Adrenal gland (tissue), 12 donors: ENCODE results near the gene AKAP1. TPM values are rescaled to one million over a fixed set of nuclear protein-coding genes. Genes with fewer than 3 reads are reported as not detected.

ENCODE experiments used
- DNase-seq, 7 donors: peaks; one replicate each; pipeline ENCODE4 v3.0.0-alpha.2; 2019 to 2020
- H3K27ac ChIP-seq, 5 donors: fragments of 200-600 bp; sonication (generic) in 4 of 5; 1 replicate in 3 of 5; 2 replicates in 2 of 5; pipeline versions ENCODE4 v1.5.1 to v1.8.0; 2016 to 2020; ENCODE audit warnings: mild to moderate bottlenecking in 1 of 5
- H3K27me3 ChIP-seq: fragments of 200-600 bp; 2 replicates; pipeline ENCODE4 v1.8.0; 2021
- H3K36me3 ChIP-seq, 2 donors: fragments of 200-600 bp; replicated peaks in 1 of 2; 1 replicate in 1 of 2; 2 replicates in 1 of 2; pipeline versions ENCODE4 v1.5.1 to v1.8.0; 2018 to 2022
- H3K4me1 ChIP-seq, 2 donors: fragments of 200-600 bp; replicated peaks in 1 of 2; 1 replicate in 1 of 2; 2 replicates in 1 of 2; pipeline versions ENCODE4 v1.5.1 to v1.8.0; 2018 to 2021
- H3K4me3 ChIP-seq, 4 donors: fragments of 200-600 bp; sonication (generic) in 3 of 4; one replicate each; pipeline ENCODE4 v1.5.1; 2016 to 2018
- H3K9me3 ChIP-seq, 3 donors: fragments of 200-600 bp; sonication (generic) in 1 of 3; replicated peaks in 1 of 3; 1 replicate in 2 of 3; 2 replicates in 1 of 3; pipeline versions ENCODE4 v1.5.1 to v1.8.0; 2016 to 2021
- POLR2A ChIP-seq, 2 donors: fragments of 450-650 bp; IDR thresholded peaks; one replicate each; pipeline ENCODE4 v1.6.1; 2017; ENCODE audit warnings: antibody characterized with exemption in 2 of 2, mild to moderate bottlenecking in 2 of 2, moderate library complexity in 1 of 2
- WGBS, 4 donors: extraction: QIAGEN DNeasy Blood & Tissue Kit in 2 of 4; methylation state at CpG; one replicate each; pipeline versions ENCODE4 v1.1.5 to v1.1.7; 2013 to 2017; 5-methylcytosine and 5-hydroxymethylcytosine counted together
- intact Hi-C, 2 donors: fragments of 100-400 bp; cut with DNase I; formaldehyde crosslinking; loops; one replicate each; pipeline versions ENCODE4 v1.14.1 to v1.15.0; 2022 to 2023
- polyA plus RNA-seq, 3 donors: library from polyadenylated mRNA; stranded (reverse); fragments of 200-250 nt in 2 of 3; fragments of 350-450 nt in 1 of 3; fragmentation: Illumina TruSeq in 1 of 3; extraction: RNeasy Lipid Tissue Mini Kit (QIAGEN cat#74804) in 1 of 3; gene quantifications; one replicate each; pipeline ENCODE4 v1.2.3, GENCODE V29; 2013 to 2014
- total RNA-seq, 9 donors: library from RNA; depleted of rRNA in 4 of 9; stranded (reverse); fragments of >200 nt in 4 of 9; fragments of 120-200 nt in 1 of 9; fragmentation: NEBNext Ultra II Directional in 1 of 9; extraction: Animal tissue kit (Norgen Biotek cat#: 25700) in 1 of 9; gene quantifications; one replicate each; pipeline versions ENCODE4 v1.1.0 to v1.2.4, GENCODE V29; 2013 to 2023
- TF ChIP-seq, protein P1 (sequence below), 6 experiments: fragments of 450-650 bp in 4 of 6; fragments of 200-600 bp in 2 of 6; sonication (generic) in 1 of 6; IDR thresholded peaks; 1 replicate in 5 of 6; 2 replicates in 1 of 6; pipeline versions ENCODE4 v1.5.1 to v1.8.0; 2016 to 2021; ENCODE audit warnings: antibody characterized with exemption in 6 of 6, mild to moderate bottlenecking in 2 of 6, moderate library complexity in 1 of 6
- donor health status: healthy with polysubstance abuse.
- donor health status: Bipolar disorder and iron deficiency.
- donor health status: DM: yes; HTN: yes; CAD: no.
- donor health status: DM: no; HTN: no; CAD: no.
- donor health status: DM: no; HTN: no; CAD: no.
- donor health status: DM: yes; HTN: yes; CAD: no.

Gene AKAP1
- total and polyA plus RNA-seq, 12 donors = 14.0 to 259 (median 29.4) TPM

DNA sequence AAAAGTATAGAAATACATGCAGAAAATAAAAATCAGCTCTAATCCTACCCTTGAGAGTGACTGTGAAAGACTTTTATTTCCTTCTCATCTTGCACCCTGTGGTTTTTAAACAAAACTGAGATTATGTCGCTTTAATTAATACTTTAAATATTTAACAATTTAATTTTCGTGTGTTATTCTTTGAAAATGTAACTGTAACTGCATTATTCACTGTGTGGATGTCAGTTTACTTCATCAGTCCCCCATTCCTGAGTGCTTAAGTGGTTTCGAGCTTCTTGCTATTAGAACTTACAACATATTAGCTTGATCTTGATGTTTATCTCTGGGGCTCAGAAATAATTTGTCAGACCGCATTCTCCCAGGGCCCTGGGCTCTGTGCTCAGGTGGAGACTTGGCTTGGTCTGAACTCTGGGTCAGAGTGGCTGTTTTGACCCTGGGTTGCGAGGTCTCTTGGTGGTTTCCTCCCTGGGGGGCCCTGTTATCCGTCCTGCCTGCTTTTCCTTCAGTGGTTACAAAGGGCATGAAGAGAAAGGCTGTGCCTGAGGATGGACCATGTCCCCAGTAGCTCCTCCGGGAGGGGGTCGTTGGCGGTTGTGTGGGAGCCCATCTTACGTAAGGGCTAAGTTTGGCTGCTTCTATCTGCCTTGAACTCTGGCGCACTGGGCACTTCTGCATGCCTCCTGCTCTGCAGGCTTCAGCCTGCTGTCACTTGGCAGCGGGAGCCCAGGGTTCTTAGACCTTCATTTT is 25.7 kb downstream of the AKAP1 start:
- no peaks in the 10 kb centered on the region for H3K27me3 ChIP-seq
- WGBS, 4 donors = 76 to 84% (median 81%) methylated on average over 9 to 12 of the region's 12 CpGs
- no peak for DNase-seq
- H3K9me3 ChIP-seq = no peaks in the 10 kb centered on the region
- TF ChIP-seq POLR2A (IDR thresholded peaks at IDR 0.05) = no peak
- TF ChIP-seq, protein P1, sequence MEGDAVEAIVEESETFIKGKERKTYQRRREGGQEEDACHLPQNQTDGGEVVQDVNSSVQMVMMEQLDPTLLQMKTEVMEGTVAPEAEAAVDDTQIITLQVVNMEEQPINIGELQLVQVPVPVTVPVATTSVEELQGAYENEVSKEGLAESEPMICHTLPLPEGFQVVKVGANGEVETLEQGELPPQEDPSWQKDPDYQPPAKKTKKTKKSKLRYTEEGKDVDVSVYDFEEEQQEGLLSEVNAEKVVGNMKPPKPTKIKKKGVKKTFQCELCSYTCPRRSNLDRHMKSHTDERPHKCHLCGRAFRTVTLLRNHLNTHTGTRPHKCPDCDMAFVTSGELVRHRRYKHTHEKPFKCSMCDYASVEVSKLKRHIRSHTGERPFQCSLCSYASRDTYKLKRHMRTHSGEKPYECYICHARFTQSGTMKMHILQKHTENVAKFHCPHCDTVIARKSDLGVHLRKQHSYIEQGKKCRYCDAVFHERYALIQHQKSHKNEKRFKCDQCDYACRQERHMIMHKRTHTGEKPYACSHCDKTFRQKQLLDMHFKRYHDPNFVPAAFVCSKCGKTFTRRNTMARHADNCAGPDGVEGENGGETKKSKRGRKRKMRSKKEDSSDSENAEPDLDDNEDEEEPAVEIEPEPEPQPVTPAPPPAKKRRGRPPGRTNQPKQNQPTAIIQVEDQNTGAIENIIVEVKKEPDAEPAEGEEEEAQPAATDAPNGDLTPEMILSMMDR (IDR thresholded peaks at IDR 0.05) = no peak
- no peak overlapping the region for H3K4me3 ChIP-seq
- H3K36me3 ChIP-seq = peaks cover 0 to 31% of the 10 kb centered on the region in 2 donors
- intact Hi-C loops = no loop called here
- no peak overlapping the region for H3K27ac ChIP-seq
- peaks cover 0 to 9% of the 10 kb centered on the region in 2 donors for H3K4me1 ChIP-seq

DNA sequence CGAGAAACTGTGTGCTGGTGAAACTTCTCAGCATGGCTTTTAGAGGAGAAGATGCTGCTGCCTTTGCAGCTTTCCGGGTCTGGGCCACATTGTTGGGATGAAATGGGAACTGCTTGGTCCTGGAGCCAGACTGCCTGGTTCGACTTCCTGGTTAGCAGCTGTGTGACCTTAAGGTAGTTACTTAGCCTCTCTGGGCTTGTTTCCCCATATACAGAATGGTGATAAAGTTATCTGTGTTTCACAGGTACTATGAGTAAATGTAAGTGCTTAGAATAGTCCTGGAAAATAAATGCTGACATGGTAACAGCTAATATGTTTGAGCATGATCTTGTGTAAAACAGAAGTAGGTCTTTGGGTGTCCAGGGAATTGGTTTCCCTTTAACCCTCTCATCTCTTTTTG is 26.3 kb downstream of the AKAP1 start:
- no peak overlapping the region for H3K4me3 ChIP-seq
- H3K9me3 ChIP-seq = no peaks in the 10 kb centered on the region
- no peak overlapping the region for H3K27ac ChIP-seq
- H3K4me1 ChIP-seq = peaks cover 0 to 9% of the 10 kb centered on the region in 2 donors
- H3K36me3 ChIP-seq = peaks cover 0 to 38% of the 10 kb centered on the region in 2 donors
- TF ChIP-seq, protein P1 (IDR thresholded peaks at IDR 0.05) = no peak
- no peak for TF ChIP-seq POLR2A (IDR thresholded peaks at IDR 0.05)
- no peak for DNase-seq
- WGBS, 4 donors = 83 to 91% (median 86%) methylated on average over 3 of the region's 3 CpGs
- intact Hi-C loops = no loop called here
- H3K27me3 ChIP-seq = no peaks in the 10 kb centered on the region

DNA sequence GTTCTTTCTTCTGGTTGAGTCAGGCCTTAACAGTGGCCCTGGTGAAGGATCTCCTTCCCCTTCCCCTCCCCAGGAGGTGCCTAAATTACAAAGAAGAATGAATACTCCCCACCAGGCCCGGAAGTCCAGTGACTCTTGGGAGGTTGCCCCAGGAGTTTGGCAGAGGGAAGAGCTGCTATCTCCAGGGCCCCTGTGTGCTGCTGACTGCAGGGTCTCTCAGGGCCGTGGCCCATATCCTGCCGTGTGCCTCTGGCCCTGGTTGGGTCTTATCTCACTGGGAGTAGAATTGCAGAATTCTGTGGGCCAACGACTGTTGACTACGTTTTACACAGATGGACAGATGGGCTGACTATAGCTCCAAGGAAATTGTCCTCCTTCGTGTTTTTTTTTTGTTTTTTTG is 28.0 kb downstream of the AKAP1 start:
- H3K4me1 ChIP-seq = peaks cover 0 to 9% of the 10 kb centered on the region in 2 donors
- H3K27ac ChIP-seq = no peak overlapping the region
- no peak overlapping the region for H3K4me3 ChIP-seq
- TF ChIP-seq, protein P1 (IDR thresholded peaks at IDR 0.05) = no peak
- TF ChIP-seq POLR2A (IDR thresholded peaks at IDR 0.05) = no peak
- no peak for DNase-seq
- H3K36me3 ChIP-seq = peaks cover 0 to 46% of the 10 kb centered on the region in 2 donors
- no peaks in the 10 kb centered on the region for H3K9me3 ChIP-seq
- intact Hi-C loops = no loop called here
- WGBS, 4 donors = 90 to 92% (median 91%) methylated on average over 5 to 6 of the region's 6 CpGs
- no peaks in the 10 kb centered on the region for H3K27me3 ChIP-seq

DNA sequence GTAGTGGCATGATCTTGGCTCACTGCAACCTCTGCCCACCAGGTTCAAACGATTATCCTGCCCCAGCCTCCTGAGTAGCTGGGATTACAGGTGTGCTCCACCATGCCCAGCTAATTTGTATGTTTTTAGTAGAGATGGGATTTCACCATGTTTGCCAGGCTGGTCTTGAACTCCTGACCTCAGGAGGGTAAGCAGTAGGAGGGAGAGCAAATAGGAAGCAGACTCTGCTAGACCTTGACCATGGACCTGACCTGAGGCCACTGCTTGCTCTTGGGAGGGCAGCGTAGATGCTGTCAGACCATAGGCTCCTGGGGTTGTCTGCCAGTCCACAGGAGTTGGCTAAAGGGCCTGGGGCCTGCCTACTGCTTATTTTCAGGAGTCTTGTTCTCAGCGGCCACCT is 28.6 kb downstream of the AKAP1 start:
- DNase-seq = no peak
- Histone ChIP-seq H3K27me3 (no peaks in the 10 kb centered on the region), H3K27ac (no peak overlapping the region), H3K4me1 (peaks cover 0 to 9% of the 10 kb centered on the region in 2 donors), H3K36me3 (peaks cover 0 to 53% of the 10 kb centered on the region in 2 donors), H3K4me3 (no peak overlapping the region), H3K9me3 (no peaks in the 10 kb centered on the region)
- TF ChIP-seq, protein P1 (IDR thresholded peaks at IDR 0.05) = no peak
- TF ChIP-seq POLR2A (IDR thresholded peaks at IDR 0.05) = no peak
- 93 to 100% (median 99%) methylated on average over 1 to 3 of the region's 3 CpGs for WGBS, 4 donors
- intact Hi-C loops = no loop called here
